ENCODE results near the gene TMEM178B.

TMEM178B gene

DNA sequence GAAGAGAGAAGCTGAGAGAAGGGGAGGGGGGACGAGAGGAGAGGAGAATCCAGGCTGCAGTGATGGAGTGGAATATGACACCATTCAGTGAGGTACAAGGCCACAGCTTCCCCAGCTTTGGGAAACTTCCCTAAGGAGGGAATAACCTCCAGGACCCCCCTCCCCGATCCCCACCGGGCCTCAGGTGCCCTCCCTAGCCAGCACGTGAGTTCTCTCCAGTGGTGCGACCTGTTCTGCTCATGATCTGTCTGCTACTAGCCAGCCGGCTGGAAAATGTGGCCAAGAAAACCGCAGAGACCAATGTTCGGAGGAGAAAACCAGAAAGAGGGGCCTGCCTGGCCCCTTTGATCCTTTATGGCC is 437.4 kb downstream of the TMEM178B start:
- intact Hi-C loops (cut with DNase I), result no loop called here
- DNase-seq, result peak in 5 of 42 donors; percentile 6 to 36 (median 8)

DNA sequence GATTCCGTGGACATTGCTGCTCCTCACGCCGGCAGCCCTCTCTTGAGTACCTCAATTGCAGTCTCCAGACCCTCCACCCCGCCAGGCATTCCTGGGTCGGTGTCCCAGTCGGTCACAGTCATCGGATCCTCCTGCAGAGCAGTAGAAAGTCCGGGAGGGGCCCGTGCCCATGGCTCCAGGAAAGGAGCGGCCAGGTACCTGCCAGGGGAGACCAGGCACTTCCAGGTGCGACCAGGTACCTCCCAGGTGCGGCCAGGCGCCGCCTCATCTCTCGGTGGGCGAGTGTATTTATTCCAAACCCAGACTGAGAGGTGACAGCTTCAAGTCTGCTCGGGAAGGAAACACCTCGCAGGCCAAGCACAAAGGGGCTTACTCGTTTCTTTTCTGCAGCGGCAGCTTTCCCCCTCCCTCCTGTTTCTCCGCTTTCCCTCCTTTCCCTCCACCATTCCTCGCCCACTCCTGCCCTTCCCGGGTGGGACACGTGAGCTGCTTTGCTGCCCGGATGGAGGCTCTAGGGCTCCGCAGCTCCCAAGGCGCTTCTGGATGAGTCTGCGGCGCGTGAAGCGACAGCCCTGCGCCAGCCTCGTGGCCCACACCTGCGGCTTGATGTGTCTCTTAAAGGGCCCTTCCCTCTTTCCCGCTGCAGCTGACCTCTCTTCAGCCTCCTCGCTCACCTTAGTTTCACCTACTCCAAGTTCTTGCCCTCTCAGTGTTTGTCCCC is 438.0 kb downstream of the TMEM178B start:
- intact Hi-C loops (cut with DNase I), result no loop called here
- DNase-seq, result peak; percentile 32 to 86 (median 72)

DNA sequence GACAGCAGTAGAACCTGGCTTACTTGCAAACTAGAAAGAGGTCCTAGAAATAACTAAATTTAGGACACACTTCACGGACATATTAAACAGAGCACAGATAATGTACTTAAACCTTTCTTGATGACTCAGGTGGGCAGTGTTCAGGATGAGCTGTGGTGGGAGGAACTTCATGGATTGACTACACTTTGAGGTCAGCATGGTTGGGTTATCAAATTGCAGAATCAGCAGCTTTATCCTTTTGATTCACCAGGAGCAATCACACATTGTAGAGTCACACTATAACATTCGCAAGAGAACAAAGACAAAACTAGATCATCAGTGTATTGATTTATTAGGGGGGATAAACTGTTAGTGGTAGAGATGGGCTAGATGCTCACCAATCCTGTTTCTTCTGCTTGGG is 438.7 kb downstream of the TMEM178B start:
- intact Hi-C loops (cut with DNase I), result no loop called here
- no peak for DNase-seq

DNA sequence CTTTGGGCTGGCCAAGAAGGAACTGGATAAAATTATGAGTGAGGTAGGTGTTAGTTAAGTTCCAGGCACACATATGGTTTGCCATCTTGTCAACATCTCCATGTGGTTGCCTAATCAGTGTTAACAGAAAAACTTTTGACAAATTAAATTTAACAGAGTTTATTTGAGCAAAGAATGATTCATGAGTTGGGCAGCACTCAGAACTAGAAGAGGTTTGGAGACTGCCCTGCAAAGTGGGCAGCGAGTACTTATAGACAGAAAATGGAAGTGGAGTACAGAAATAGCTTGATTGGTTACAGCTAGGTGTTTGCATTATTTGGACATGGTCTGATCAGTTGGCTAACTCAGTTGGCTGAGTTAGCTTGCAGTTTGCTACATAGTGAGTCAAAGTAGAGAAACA is 439.9 kb downstream of the TMEM178B start:
- intact Hi-C loops (cut with DNase I), result no loop called here
- no peak for DNase-seq

DNA sequence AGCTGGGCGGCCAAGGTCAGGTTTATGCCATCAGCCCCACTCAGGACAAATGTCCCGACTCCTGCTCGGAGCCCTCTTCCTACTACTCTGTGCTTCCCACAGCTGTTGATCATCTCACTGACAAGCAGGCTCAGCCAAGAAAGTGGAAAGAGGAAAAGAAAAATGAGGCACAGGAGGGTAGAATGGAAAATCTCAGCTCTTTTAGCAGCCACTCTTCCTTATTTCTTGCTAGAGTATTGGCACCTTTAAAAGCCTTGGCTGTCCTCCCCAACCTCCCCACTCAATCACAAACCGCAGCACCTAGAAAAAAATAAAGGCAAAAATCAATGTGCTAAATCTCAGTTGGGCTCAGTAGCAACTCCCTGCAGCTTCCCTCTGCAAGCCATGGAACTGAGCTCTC is 442.1 kb downstream of the TMEM178B start:
- intact Hi-C loops (cut with DNase I), result no loop called here
- DNase-seq, result no peak

DNA sequence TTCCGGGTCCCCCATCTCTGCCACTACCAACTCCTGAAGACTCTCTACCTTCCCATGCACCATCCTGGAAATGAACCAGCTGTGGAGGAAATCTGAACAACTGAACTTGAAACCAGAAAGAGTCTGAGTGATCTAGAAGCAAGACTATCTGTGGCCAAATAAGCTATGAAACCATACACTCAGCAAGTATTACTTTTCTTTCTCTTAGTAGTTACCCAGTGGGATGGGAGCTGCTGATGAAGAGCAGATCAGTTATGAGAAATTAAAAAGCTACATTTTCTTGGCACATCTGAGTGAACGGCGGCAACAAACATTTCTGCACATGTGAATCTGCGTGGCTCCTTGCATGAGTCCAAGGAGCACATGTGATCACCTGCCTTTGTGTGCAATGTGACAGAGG is 445.8 kb downstream of the TMEM178B start:
- no peak for DNase-seq
- intact Hi-C loops (cut with DNase I), result no loop called here

DNA sequence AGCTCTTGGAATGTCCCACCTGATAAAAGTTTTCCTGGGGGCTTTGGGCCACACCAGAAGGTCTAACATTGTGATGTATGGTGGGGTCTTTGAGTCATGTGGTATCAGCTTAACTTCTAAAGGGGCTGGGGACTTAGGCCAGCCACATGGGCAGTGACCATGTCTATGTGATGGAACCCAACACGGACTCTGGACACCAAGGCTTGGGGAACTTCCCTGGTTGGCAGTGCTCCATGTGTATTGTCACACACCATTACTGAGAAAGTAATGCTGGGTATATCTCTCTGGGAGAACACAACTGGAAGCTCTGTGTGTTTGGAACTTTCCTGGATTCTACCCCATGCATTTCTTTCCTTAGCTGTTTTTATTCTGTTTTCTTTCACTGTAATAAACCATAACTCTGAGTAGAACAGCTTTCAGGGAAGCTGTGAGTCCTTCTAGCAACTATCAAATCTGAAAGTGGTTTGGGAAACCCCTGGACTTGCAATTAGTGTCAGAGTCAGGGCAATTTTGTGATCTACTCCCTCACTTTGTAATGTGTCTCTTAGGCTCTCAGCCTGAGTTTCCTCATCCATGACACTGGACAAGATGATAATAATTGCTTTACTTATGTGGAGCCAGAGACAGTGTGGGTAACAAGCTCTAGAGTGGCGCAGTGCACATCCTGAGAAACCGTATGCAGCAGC is 448.9 kb downstream of the TMEM178B start:
- intact Hi-C loops (cut with DNase I), result no loop called here
- no peak for DNase-seq

DNA sequence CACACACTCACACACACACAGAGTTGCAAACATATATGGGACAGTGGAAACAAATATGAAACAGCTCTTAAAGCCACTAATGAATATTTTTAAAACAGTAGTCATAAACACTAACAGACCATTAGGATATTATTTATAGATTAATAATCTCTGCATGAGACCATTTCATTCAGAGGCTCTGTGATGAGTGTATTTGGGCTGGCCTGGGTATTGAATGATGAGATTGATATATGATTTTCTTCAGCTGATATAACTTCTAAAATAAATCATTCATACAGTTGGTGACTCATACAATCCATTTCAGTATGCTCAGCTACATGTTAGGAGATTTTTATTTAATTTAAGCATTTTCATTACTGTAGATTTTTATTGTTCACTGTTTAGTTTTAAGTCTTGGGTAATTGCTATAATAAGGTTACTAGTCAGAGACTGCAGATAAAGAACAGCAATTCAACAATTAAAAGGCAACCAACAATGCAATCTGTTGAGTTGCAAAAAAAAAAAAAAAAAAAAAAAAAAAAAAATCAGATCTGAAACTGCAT is 452.2 kb downstream of the TMEM178B start:
- DNase-seq, result no peak
- intact Hi-C loops (cut with DNase I), result no loop called here

DNA sequence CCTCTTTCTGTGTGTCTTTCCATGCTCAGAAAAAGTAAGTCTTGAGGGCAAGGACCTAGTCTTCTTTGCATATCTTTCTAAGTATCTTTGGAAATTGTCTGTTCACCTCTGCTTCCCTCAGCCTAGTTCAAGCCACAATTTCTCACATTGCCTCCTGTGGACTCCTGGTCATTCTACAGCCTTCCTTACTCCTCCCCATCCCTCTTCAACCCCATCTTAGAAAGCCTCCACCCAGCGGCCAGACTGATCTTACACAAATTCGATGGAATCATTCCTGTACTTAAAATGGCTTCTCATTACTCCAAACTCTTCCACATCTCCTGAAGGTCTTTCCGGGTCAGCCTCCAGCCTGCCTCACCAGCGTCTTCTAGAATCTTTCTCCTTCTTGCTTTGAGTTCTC is 453.2 kb downstream of the TMEM178B start:
- intact Hi-C loops (cut with DNase I), result no loop called here

DNA sequence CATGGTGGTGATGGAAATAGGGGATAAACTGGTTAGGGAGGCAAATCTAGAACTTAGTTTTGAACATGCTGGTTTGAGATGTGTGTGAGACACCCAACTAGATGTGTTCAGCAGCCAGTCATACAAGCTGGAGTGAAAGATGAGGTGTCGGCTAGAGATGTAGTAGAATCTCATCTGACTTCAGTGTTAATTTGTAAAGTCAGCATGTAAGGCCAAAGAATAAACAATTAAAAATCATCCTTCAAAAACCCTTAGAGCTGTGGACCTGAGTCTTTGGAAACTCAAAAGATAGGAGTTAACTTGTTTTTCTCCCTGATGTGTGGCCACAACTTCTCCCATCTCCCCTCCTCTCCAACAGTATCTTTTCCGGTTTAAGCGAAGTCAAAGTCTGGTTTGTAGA is 454.5 kb downstream of the TMEM178B start:
- DNase-seq, result no peak
- intact Hi-C loops (cut with DNase I), result no loop called here

More for the DNA sequence above, 453.2 kb downstream of the TMEM178B start:
- no peak for DNase-seq
